ENCODE results near the gene RBM18.

Gene RBM18

DNA sequence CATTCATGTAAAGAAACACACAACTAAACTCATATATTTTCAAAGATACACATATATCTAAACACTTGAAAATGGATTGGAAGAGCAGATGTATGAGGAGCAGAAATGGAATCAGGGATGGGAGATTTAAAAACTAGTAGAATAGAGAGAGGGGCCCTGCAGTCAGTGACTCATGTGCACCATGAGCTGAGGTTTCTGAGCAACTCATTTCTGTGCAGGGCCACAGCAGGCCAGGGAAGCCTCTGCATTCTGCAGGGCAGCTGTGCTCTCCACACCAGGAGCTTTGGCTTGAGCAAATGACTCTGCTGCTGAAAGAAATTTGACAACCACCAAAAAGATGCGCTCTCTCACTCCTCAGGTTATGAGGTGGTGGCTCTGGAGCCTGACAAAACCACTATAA lies 63.0 kb downstream of the RBM18 start:
- no peak for DNase-seq

DNA sequence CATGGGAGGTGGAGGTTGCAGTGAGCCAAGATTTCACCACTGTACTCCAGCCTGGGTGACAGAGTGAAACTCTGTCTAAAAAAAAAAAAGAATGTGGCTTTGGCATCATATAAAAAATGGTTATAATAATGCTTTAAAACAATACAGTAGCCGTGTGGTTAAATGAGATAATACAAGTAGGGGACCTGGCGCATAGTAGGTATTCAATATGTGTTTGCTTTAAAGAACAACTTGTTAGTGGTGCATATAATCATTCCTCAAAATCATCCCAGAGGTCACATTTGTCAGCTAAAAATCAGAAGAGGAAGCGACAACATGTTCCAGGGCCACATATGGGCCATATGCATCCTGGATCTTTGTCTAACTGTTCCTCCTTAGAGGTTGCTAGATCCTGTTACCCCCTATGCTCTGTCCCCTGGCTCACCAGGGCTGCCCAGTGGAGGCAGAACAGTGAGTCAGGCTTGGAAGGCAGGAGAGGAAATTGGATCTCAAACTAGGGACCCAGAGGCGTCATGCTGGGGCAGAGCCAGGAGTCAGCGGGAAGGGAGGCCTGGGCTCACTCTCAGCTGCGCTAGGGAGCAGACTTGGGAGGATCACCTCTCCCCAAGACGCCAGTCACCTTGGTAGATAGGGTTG lies 63.6 kb downstream of the RBM18 start:
- no peak for DNase-seq

DNA sequence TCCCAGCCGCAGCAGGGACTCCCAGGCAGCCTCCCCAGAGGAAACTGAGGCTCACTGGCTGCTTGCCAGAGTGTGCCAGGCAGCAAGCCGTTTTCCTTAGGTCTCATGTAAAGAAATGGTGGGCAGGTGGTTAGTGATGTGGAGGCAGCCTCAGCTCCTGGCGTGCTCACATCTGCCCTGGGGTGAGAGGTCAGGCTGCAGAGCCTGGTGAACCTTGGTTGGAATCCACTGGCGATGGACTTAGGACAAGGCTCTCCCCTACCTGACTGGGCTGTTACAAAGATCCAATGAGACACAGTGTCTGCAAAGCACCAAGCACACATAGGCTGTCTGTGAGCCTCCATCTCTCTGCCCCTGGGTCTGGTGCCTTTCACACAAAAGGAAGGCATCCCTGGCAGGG lies 66.8 kb downstream of the RBM18 start:
- no peak for DNase-seq

DNA sequence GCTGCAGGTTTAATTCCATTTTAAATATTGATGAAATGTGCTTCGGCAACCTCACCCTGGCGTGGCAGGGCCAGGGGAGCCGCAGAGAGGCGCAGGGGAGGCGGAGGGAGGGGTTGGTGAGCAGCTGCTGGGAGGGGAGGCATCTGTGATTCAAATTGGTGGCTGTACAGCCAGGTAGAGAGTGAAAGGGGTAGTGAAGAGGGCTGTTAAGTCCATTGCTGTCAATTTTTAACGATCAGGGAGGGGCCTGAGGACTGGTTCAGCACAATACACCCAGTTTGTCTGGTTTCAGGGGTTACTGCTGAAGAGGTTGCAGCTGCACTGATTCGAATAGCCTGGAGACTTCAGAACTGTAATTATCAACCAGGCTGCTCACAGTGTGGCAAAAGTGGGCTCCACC lies 67.2 kb downstream of the RBM18 start:
- no peak for DNase-seq

DNA sequence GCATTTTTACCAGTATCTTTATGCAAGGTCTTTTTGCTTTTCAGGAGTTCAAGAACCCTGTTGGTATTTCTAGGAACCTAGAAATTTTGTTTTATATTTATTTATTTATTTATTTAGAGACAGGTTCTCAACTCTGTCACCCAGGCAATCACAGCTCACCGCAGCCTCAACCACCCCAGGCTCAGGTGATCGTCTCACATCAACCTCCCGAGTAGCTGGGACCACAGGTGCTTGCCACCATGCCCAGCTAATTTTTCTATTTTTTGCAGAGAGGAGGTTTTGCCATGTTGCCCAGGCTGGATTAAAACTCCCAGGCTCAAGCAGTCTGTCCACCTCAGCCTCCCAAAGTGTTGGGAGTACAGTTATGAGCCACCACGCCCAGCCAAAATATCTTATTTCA lies 68.8 kb downstream of the RBM18 start:
- DNase-seq: no peak

DNA sequence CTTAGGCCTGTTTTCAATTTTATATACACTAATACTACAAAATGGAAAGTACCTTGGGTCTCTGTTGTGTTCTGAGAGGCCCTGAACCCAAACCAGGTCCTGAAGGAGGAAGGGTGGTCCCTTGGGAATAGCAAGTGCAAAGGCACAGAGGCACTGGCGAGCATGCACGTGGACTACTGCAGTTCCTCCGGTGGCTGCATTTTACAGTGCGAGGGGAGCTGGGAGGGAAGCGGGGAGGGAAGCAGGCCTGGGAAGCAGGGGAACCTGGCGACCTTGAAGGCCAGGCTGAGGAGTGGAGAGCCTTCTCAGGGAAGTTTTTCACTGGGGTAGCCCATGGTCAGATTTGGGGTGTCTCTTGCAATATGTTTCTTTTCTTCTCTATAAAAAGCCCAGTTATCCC lies 71.0 kb downstream of the RBM18 start:
- no peak for DNase-seq

DNA sequence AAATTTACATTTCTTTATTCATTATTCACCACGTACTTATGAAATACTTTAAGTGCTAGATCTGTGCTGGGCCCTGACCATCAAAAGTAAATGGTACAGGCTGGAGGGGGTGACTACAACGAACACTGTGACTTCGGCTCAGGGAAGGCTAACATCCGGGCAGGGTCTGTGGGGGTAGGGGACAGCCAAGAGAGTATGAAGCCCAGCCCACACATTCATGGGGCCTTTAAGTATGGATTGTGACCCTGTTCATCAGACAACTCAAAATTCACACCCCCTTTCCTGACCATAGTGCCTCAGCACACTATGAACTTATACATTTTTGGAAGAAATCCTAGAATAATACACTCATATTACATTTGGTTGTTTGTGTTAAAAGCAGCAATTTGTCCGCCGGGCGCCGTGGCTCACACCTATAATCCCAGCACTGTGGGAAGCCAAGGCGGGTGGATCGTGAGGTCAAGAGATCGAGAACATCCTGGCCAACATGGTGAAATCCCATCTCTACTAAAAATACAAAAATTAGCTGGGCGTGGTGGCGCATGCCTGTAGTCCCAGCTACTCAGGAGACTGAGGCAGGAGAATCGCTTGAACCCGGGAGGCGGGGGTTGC lies 71.6 kb downstream of the RBM18 start:
- no peak for DNase-seq

DNA sequence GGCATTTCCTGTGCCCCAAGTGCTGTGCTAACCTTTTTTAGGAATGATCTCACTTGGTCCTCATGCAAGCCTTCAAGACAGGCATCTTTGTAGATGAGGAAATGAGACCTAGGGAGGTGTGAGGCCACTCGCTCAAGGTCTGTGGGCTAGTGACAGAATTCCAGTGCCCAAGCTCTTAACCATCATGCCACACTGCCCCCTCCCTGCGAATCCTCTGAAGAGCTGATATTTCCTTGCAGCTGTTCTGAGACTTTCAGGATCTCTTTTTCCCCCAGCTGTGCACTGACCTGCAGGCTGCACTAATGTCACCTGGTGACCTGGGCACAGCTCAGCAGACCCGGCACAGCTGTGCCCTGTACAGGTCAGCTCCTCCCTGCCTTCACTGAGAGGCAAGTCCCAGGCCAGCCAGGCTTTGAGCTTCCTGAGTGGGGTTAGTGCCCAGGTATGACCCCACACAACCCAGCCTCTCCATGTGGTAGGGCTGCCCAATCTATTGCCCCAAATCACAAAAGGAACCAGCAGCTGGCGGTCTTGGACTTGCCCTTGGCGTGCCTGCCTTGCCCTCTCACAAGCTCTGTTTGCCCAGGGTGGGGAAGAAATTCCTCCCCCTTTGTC lies 72.3 kb downstream of the RBM18 start:
- no peak for DNase-seq

DNA sequence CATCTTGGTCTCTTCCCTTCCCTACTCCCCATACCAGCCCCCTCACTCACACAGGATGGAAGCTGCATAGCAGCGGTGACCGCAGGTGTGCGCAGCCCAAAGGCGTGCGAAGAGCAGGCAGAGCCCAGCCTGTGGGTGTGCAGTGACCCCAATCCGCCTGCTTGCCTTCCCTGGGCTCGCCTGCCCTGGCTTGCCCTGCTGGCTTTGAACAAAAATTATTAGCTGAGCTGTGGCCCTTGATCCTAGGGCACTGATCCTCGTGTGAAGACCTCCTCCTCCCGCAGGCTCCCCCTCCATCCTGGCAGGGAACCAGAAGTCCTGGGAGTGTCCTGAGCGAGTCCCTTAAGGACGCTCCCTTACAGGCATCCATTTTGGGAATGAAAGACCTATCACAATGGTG lies 73.1 kb downstream of the RBM18 start:
- no peak for DNase-seq

DNA sequence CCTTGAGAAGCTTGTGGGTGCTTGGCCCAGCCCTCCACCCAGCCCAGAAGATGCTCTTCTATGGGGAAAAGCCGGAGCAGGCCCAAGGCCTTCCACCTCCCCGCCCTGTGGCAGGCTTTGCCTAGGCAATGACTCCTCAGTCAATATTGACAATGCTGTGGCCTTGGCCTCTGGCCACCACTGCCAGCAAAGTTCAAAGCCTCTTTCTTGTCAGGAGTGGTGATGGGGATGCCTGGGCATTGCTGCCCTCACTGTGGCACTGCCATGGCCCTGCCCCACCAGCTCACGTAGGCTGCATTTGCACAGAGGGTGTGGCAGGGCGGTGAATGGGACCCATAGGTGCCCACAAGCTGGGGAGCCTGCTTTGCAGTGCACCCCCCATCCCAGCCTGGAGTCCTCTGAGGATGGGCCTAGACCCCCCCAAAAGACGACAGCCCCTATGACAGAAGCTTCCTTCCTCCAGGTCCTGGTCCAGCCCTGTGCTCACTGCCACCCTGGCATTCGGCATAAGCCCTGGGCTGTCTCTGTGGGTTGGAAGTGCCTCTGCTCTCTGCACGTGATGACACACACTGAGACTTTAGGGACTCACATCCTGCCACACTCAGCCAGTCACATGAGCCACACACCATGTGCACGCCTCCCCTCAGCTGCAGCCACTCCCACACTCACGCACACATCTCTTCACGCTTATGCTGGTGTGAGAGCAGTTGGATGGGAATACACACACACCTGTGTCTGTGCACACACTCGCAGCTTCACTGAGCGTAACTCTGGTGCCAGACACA lies 73.9 kb downstream of the RBM18 start:
- no peak for DNase-seq

DNA sequence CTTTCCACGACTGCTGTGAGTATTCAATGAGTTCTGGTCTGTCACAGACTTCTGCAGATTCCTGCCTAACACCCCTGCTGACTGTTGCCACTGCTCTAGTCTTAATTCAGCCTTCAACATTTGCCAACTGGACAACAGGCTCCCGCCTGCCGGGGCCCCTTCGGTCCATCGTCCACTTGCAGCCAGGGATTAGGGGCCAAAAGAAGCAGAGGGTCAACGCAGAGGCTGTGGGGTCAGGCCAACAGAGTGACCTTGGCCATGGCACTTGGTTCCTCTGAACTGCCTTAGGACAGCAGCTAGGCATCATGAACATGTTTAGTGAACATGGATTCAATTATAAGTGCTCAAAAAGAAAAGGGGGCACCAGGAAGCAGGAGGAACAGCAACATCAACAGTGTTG lies 76.3 kb downstream of the RBM18 start:
- no peak for DNase-seq

Data from amniotic stem cell (primary cell).